Daoy (cell line): ENCODE measurements around the gene NUDCD3. TPM values are rescaled to one million over a fixed set of nuclear protein-coding genes. Genes with fewer than 3 reads are reported as not detected.

Source experiments
- DNase-seq: peaks from one replicate; pipeline ENCODE4 v3.0.0-alpha.2; 2015; ENCODE audit warnings: low read depth
- total RNA-seq: library from RNA; depleted of rRNA; stranded (reverse); fragments of >200 nt; shearing (Covaris generic); gene quantifications from 2 replicates; pipeline ENCODE4 v1.2.3, GENCODE V29; 2014; rRNA removed

NUDCD3 gene
- total RNA-seq, 1 experiment from 2014 or later, result 95.7 TPM

GRCh38 chr7:44368455-44368854, 122.0 kb downstream of the NUDCD3 start:
- no peak for DNase-seq

DNA sequence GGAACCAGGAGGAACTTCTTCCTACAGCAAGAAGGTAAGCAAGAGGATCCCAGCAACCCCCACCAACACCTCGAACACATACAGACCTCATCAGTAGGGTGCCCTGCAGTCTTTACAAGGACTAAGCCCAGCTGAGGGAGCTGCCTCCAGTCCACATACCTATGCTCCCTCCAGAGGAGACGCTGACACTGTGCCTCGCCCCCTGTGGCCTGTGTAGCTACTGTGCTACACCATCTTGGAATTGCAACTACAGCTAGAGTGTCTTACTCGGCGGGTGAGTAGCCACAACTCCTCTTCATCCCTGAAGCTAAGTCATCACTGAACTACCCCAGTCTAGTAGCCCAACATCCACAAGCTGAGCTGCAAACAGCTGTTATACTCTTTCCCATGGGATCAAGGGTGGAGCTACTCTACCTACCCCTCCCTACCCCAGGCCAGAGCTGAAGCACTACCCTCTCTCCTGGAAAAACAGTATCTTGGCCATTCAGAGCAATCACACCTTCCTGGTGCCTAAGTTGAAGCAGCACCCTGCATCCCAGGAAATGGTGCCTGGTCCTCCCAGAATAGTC, 122.9 kb downstream of the NUDCD3 start:
- no peak for DNase-seq

DNA sequence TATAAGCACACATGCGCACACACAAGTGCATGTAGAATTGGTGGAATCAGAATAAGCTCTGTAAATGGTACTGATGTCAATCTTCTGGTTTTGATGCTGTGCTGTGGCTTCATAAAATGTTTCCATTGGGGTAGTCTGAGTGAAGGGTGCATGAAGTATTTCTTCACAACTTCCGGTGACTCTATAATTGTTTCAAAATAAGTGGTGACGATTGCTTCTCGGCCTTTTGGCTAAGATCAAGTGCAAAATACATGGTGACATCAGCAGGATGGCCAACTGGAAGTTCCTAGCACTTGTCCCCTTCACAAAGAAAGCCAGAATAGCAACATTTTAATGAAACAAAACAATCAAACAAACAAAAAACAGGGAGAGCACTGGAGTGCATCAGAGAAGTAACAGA, 123.5 kb downstream of the NUDCD3 start:
- no peak for DNase-seq

DNA sequence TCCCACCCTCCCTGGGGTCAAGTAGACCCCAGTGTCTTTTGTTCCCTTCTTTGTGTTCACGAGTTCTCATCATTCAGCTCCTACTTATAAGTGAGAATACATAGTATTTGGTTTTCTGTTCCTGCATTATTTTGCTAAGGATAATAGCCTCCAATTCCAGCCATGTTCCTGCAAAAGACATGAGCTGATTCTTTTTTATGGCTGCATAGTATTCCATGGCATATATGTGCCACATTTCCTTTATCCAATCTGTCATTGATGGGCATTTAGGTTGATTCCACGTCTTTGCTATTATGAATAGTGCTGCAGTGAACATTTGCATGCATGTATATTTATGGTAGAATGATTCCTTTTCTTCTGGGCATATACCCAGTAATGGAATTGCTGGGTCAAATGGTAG, 136.8 kb downstream of the NUDCD3 start:
- no peak for DNase-seq

DNA sequence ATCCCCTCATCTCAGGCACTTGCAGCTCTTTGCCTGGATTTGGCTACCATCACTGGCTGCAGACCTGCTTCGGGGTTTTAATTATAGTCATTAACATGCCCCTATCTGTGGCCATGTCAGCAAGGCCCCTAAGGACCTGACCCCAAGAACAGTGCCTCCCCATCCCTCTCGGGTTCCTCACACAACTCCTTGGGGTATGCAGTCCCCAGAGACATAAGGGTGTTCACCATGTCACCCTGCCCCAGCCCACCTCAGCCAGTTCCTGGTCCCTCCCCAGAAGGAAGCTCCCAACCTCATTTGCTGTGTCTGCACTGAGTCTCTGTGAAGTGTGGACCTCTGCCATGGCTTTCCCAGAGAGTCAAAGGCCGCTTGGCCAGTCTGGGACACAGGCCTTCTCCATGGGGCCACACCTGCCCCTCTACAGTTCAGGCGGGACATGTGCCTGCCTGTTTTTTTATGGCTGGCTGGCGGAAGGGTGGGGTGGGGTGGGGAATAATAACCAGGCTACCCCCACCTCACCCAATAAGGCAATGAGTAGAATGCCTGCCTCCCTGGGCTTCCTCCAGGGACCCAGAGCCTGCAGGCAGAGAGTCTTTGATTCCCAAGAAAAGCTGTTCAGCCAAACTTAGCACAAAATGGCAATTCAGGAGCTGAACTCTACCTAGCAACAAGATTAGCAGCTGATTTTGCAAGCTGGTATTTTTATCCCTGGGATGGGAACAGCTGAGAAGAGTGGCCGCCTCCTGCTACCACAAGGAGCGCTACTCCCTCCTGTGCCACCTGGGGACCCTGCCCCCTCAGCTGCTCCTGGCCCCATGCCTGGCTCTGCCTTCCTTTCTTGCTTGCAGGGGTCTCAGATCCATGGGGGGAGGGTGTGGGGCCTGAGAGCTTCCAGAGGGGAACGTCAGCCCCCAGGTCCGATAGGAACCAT, 141.3 kb downstream of the NUDCD3 start:
- DNase-seq, result no peak

- DNase-seq, result no peak
Observed at GRCh38 chr7:44348300-44348699, 142.2 kb downstream of the NUDCD3 start.

DNA sequence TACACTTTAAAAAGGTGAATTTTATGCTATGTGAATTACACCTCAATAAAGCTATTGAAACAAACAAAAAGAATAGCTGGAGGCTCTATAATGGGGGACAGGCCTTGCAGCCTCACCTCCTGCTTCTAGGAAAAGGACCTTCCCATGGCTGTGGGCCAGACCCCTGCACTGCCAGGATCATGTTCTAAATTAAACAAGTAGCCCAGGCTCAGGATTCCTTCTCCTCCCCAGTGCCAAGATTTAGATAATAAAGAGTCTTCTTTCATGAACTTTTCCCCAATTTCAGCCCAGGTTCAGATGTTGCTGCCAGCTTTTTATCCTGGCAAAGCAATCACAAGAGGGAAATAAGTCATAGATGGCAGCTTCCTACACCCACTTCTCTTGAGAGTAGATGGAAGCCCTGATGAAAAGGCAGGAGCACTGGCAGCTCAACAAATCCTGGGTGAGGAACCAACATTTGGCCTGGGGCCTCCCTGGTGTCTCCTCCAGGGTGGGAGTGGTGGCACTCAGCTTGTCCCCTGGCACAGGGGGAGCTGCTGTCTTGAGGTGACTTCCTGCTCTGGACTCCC, 142.8 kb downstream of the NUDCD3 start:
- no peak for DNase-seq

DNA sequence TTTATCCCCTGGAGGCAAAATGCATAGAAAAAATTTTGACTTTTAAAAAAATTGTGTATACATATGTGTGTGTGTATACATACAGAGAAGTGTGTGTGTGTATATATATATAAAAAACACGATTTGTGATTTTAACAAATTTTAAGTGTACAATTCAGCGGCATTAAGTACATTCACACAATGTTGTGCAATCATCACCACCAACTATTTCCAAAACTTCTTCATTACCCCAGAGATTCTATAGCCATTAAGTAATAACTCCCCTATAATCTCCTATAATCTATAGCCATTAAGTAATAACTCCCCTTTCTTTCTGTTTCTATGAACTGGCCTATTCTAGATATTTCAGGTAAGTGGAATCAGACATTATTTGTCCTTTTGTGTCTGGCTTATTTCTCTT, 144.4 kb downstream of the NUDCD3 start:
- DNase-seq, result no peak

GRCh38 chr7:44341401-44341800, 149.1 kb downstream of the NUDCD3 start:
- no peak for DNase-seq

DNA sequence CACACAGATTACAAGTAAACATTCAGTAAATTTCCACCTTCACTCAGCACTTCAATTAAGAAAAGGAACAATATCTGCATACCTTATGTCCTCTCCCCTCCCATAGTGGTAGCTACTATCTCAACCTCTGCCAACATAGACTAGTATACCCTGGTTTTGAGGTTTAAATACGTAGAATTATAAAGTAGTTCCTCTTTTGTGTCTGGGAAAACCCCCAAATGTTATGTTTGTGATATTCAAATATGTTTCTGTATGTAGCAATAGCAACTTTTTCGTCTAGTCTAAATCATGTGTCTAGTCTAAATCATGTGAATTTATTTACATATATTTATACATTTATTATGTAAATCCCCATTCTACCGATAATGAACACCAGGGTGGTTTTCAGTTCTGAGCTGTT, 151.9 kb downstream of the NUDCD3 start:
- DNase-seq, result no peak

DNA sequence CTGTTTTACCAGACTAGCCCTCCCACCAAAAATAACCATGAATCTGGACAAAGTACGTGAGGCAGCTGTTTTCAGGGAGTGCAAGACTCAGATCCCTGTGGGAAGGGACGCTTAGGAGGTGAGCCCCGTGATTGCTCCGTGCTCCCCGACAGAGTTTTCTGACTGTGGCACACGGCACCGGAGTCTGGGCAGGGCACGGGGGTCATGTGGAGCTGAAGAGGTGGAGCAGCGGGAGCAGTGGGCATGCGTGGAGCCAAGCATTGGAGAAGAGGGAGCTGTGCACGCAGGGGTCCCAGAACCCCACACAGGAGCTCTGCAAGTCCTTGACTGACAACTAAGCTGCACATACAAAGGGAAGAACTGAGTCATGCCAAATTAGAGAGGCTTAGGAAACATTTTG, 154.0 kb downstream of the NUDCD3 start:
- no peak for DNase-seq

GRCh38 chr7:44335184-44335583, 155.3 kb downstream of the NUDCD3 start:
- no peak for DNase-seq

- DNase-seq, result no peak
Observed at GRCh38 chr7:44334734-44335097, 155.7 kb downstream of the NUDCD3 start.

DNA sequence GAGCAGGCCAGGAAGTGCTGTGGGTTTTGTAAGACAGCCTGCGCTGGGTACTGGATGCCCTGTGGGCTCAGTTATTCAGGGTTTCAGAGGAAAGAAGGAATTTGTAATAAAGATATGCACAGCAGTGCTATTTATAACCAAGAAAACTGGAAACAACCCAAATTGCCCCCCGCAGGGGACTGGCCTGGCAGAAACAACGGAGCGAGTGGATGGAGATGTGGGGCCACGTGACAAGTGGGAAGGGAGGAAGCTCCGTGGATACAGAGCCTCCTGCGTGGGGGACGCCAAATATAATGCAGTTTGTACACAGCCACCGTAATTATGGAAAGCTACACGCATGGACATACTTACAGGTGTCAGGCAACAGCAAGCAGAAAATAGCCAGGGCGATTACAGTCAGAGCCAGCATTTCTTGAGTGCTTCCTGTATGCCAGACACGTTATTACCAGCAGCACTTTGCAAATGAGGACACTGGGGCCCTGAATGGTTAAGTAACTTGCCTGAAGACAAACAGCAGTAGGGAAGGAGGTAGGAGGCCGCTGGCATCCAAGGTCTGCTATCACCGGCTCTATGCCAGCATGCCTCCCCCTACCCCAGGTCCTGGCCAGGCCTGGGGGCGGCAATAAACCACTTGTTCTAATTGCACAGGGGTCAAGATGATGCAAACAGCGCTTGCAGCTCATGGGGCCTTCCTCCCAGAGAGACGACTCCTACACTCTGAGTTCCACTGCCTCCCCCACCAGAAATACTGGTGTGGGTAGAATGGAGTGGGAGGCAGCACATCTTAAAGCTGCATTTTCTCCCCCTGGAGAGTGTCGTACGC, 156.3 kb downstream of the NUDCD3 start:
- DNase-seq, result no peak

GRCh38 chr7:44331682-44332081, 158.8 kb downstream of the NUDCD3 start:
- DNase-seq, result no peak

- DNase-seq, result no peak
Observed at GRCh38 chr7:44330331-44330730, 160.1 kb downstream of the NUDCD3 start.

DNA sequence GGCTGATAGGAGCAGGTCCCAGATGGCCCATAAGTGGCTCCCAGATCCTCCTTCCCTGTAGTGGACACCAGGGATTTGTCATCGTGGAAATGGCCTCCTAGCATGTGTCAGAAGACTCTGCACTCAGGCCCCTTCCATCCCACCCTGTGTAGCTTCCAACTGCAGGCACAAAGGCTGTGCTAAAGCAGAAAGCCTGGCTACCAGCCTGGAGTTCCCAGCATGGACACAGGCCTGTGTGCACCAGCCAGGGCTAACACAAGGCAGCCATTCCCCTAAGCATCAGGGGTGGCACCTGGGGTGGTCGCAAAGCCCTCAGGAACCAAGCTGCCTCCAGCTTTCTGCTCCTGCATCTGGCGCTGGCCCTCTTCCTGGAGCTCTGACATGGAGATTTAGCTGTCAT, 160.6 kb downstream of the NUDCD3 start:
- DNase-seq, result no peak

Other genes with a start within 250 kb of the NUDCD3 start
- 0.06 TPM in 1 of 2 replicates, not detected in the other for gene CAMK2B, start 165.1 kb downstream of the NUDCD3 start, total RNA-seq
- not detected in 2 replicates for gene NPC1L1, start 50.7 kb upstream of the NUDCD3 start, total RNA-seq
- 238 and 246 TPM in 2 replicates for gene DDX56, start 83.2 kb upstream of the NUDCD3 start, total RNA-seq
- gene TMED4, start 91.6 kb upstream of the NUDCD3 start, total RNA-seq, result 237 and 302 TPM in 2 replicates
- gene OGDH, start 116.0 kb upstream of the NUDCD3 start, total RNA-seq, result 66.7 and 77.5 TPM in 2 replicates